HG02610 (cell line): Measurements from ENCODE around the gene DOLPP1.

Source experiments
- ATAC-seq: cut with Tn5 transposase; IDR thresholded peaks from one replicate; pipeline ENCODE4 v1.9.1; 2021; ENCODE audit warnings: mild to moderate bottlenecking, moderate library complexity; ENCODE audit not compliant: unreplicated experiment

DOLPP1 gene

GRCh38 chr9:129093602-129094386 lies 12.9 kb downstream of the DOLPP1 start:
- no peak for ATAC-seq

GRCh38 chr9:129094387-129095169 lies 13.7 kb downstream of the DOLPP1 start:
- no peak for ATAC-seq

GRCh38 chr9:129095170-129095667 lies 14.3 kb downstream of the DOLPP1 start:
- ATAC-seq = no peak

GRCh38 chr9:129095908-129096307 lies 15.0 kb downstream of the DOLPP1 start:
- no peak for ATAC-seq

GRCh38 chr9:129097671-129098306 lies 16.9 kb downstream of the DOLPP1 start:
- no peak for ATAC-seq

GRCh38 chr9:129098328-129098727 lies 17.4 kb downstream of the DOLPP1 start:
- ATAC-seq = no peak

GRCh38 chr9:129100383-129101169 lies 19.7 kb downstream of the DOLPP1 start:
- ATAC-seq = no peak

GRCh38 chr9:129101279-129101678 lies 20.4 kb downstream of the DOLPP1 start:
- ATAC-seq = no peak

- no peak for ATAC-seq
Observed at GRCh38 chr9:129102095-129102525, 21.2 kb downstream of the DOLPP1 start.

GRCh38 chr9:129102791-129103594 lies 22.1 kb downstream of the DOLPP1 start:
- ATAC-seq = no peak

- ATAC-seq = no peak
Observed at GRCh38 chr9:129103595-129103965, 22.7 kb downstream of the DOLPP1 start.

- no peak for ATAC-seq
Observed at GRCh38 chr9:129104051-129104450, 23.1 kb downstream of the DOLPP1 start.

GRCh38 chr9:129105857-129106694 lies 25.2 kb downstream of the DOLPP1 start:
- ATAC-seq = no peak

- no peak for ATAC-seq
Observed at GRCh38 chr9:129107651-129108050, 26.7 kb downstream of the DOLPP1 start.

GRCh38 chr9:129108083-129108804 lies 27.3 kb downstream of the DOLPP1 start:
- ATAC-seq = no peak

GRCh38 chr9:129108805-129109536 lies 28.1 kb downstream of the DOLPP1 start:
- ATAC-seq = no peak

- ATAC-seq = no peak
Observed at GRCh38 chr9:129109537-129109903, 28.6 kb downstream of the DOLPP1 start.
